DOHH2 (cell line): ENCODE results near the gene KCP.

Source experiments
- H3F3A ChIP-seq: fragments of 200-600 bp; sonication (generic), shearing (Covaris generic); 2 replicates; pipeline ENCODE4 v1.6.0; 2016; ENCODE audit warnings: antibody characterized with exemption, mild to moderate bottlenecking; ENCODE audit not compliant: control insufficient read depth, insufficient read depth
- H3K27ac ChIP-seq: fragments of 200-600 bp; sonication (generic); 2 replicates; pipeline ENCODE4 v1.5.1; 2014; ENCODE audit warnings: low read depth, mild to moderate bottlenecking, low read length, moderate library complexity
- H3K27me3 ChIP-seq: fragments of 200-600 bp; sonication (generic); 2 replicates; pipeline ENCODE4 v1.6.1; 2014; ENCODE audit warnings: mild to moderate bottlenecking, low read length, mixed read lengths; ENCODE audit not compliant: control insufficient read depth
- H3K36me3 ChIP-seq: fragments of 200-600 bp; sonication (generic); 2 replicates; pipeline ENCODE4 v1.6.1; 2014; ENCODE audit warnings: mild to moderate bottlenecking, low read length, moderate library complexity, mixed read lengths; ENCODE audit not compliant: control insufficient read depth
- H3K4me1 ChIP-seq: fragments of 200-600 bp; sonication (generic); 2 replicates; pipeline ENCODE4 v1.6.1; 2014; ENCODE audit warnings: mild to moderate bottlenecking, low read length, mixed read lengths; ENCODE audit not compliant: control insufficient read depth
- H3K4me2 ChIP-seq: fragments of 200-600 bp; sonication (generic); 2 replicates; pipeline ENCODE4 v1.6.0; 2014; ENCODE audit warnings: mild to moderate bottlenecking, low read length, moderate library complexity
- H3K4me3 ChIP-seq: fragments of 200-600 bp; sonication (generic); 2 replicates; pipeline ENCODE4 v1.5.1; 2014; ENCODE audit warnings: mild to moderate bottlenecking, low read length, mixed read lengths
- H3K79me2 ChIP-seq: fragments of 200-600 bp; sonication (generic); 2 replicates; pipeline ENCODE4 v1.6.1; 2014; ENCODE audit warnings: mild to moderate bottlenecking, low read length, mixed read lengths; ENCODE audit not compliant: control insufficient read depth
- H3K9me2 ChIP-seq: fragments of 200-600 bp; sonication (generic); replicated peaks from 2 replicates; pipeline ENCODE4 v1.6.1; 2014; ENCODE audit warnings: mild to moderate bottlenecking, low read length, mixed read lengths; ENCODE audit not compliant: control insufficient read depth
- H3K9me3 ChIP-seq: fragments of 200-600 bp; sonication (generic); 2 replicates; pipeline ENCODE4 v1.6.1; 2014; ENCODE audit warnings: antibody characterized with exemption, low read length, mixed read lengths; ENCODE audit not compliant: control insufficient read depth, insufficient read depth
- H4K20me1 ChIP-seq: fragments of 200-600 bp; sonication (generic); 2 replicates; pipeline ENCODE4 v1.6.0; 2014; ENCODE audit warnings: low read depth, mild to moderate bottlenecking, antibody characterized with exemption, low read length, moderate library complexity; ENCODE audit not compliant: control insufficient read depth, insufficient read depth
- EZH2phosphoT487 ChIP-seq: fragments of 200-600 bp; sonication (generic); IDR thresholded peaks from 2 replicates; pipeline ENCODE4 v1.6.1; 2017; ENCODE audit warnings: borderline replicate concordance, mild to moderate bottlenecking, antibody characterized with exemption, low read length, moderate library complexity, mixed read lengths
- TF ChIP-seq, protein P1 (sequence below): fragments of 200-600 bp; sonication (generic); IDR thresholded peaks from one replicate; pipeline ENCODE4 v1.5.1; 2014; ENCODE audit warnings: antibody characterized with exemption, mild to moderate bottlenecking, low read depth, low read length; ENCODE audit not compliant: poor library complexity, severe bottlenecking

Gene KCP

DNA sequence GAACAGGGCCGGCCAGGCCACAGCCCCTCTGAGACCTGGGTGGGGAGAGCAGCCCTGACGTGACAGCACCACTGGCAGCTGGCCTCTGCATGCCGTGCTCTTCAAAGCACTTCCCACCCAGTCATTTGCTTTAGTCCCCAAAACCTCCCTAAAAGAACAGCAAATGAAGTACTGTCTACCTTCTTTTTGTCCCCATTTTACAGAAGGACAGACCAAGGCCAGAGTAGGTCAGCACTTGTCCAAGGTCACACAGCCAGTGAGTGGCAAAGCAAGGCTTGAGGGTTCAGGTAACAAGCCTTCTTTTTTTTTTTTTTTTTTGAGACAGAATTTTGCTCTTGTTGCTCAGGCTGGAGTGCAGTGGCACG, 32.8 kb downstream of the KCP start:
- Histone ChIP-seq H3K9me3 (no peaks in the 10 kb centered on the region), H3K4me3 (no peak overlapping the region), H3K27me3 (no peaks in the 10 kb centered on the region), H3K4me2 (no peak overlapping the region), H3F3A (no peaks in the 10 kb centered on the region), H3K4me1 (no peaks in the 10 kb centered on the region), H3K9me2 (no peaks in the 10 kb centered on the region), H4K20me1 (no peaks in the 10 kb centered on the region), H3K36me3 (no peaks in the 10 kb centered on the region), H3K79me2 (no peaks in the 10 kb centered on the region), H3K27ac (no peak overlapping the region)
- no peak for TF ChIP-seq EZH2phosphoT487
- TF ChIP-seq, protein P1, sequence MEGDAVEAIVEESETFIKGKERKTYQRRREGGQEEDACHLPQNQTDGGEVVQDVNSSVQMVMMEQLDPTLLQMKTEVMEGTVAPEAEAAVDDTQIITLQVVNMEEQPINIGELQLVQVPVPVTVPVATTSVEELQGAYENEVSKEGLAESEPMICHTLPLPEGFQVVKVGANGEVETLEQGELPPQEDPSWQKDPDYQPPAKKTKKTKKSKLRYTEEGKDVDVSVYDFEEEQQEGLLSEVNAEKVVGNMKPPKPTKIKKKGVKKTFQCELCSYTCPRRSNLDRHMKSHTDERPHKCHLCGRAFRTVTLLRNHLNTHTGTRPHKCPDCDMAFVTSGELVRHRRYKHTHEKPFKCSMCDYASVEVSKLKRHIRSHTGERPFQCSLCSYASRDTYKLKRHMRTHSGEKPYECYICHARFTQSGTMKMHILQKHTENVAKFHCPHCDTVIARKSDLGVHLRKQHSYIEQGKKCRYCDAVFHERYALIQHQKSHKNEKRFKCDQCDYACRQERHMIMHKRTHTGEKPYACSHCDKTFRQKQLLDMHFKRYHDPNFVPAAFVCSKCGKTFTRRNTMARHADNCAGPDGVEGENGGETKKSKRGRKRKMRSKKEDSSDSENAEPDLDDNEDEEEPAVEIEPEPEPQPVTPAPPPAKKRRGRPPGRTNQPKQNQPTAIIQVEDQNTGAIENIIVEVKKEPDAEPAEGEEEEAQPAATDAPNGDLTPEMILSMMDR: no peak

GRCh38 chr7:128876978-128877755, 33.3 kb downstream of the KCP start:
- Histone ChIP-seq H3K9me3 (no peaks in the 10 kb centered on the region), H4K20me1 (0 out of 2 replicates have a peak, but pooled peaks cover 2% of the 10 kb centered on the region), H3K9me2 (no peaks in the 10 kb centered on the region), H3K27ac (no peak overlapping the region), H3K79me2 (no peaks in the 10 kb centered on the region), H3K4me1 (no peaks in the 10 kb centered on the region), H3F3A (no peaks in the 10 kb centered on the region), H3K4me2 (no peak overlapping the region), H3K27me3 (no peaks in the 10 kb centered on the region), H3K4me3 (no peak overlapping the region), H3K36me3 (no peaks in the 10 kb centered on the region)
- TF ChIP-seq, protein P1: no peak
- TF ChIP-seq EZH2phosphoT487: no peak

GRCh38 chr7:128876586-128876977, 33.9 kb downstream of the KCP start:
- H3K4me1 ChIP-seq: peaks cover 6% of the 10 kb centered on the region
- peaks cover 5% of the 10 kb centered on the region for H3F3A ChIP-seq
- no peaks in the 10 kb centered on the region for H3K9me2 ChIP-seq
- no peaks in the 10 kb centered on the region for H3K79me2 ChIP-seq
- no peaks in the 10 kb centered on the region for H3K9me3 ChIP-seq
- TF ChIP-seq, protein P1: no peak
- no peak for TF ChIP-seq EZH2phosphoT487
- no peak overlapping the region for H3K4me3 ChIP-seq
- H3K27ac ChIP-seq: no peak overlapping the region
- no peaks in the 10 kb centered on the region for H3K36me3 ChIP-seq
- no peak overlapping the region for H3K4me2 ChIP-seq
- H4K20me1 ChIP-seq: 0 out of 2 replicates have a peak, but pooled peaks cover 5% of the 10 kb centered on the region
- H3K27me3 ChIP-seq: no peaks in the 10 kb centered on the region
